Measurements from ENCODE around the gene TRIM8.

TRIM8 gene

DNA sequence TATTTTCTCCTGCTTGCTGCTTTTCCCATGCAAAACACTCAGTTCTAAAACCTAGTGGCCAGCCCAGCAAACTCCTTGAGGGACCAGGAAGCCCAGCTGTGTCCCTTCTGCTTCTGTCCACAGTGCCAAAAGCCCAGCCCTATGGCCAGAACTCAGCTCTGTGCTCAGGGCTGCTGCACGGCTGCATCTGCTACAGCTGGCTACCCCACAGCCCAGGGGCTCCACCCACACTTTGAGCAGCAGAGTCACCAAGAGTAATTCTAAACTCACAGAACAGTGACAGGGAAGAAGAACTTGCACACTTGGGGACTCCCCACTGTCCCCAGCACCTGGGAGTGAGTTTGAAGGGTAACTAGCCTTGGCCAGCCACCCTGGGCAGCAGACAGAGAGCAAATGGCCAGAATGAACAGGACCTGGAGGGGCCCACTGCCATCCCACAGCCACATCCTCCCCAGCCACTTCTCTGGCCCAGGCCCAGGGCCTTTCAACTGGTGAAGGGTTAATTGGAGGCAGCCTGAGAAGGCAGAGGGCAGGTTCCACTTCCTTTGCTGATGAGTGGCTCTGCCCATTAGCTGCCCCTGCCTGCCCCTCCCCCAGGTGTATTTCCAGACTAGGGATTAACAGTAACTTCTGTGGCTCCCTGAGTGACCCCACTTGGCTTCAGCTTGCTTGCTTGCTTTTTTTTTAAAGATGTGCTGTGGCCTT lies 28.1 kb upstream of the TRIM8 start:
- no peak overlapping the region for H3K9ac ChIP-seq (ENCODE audit: low read length)
- no peaks in the 10 kb centered on the region for H4K20me1 ChIP-seq (ENCODE audit: insufficient read depth, low read length)
- no peak overlapping the region for H3K4me2 ChIP-seq (ENCODE audit: low read length)
- H3K27me3 ChIP-seq (ENCODE audit: insufficient read depth, low read length): no peaks in the 10 kb centered on the region
- no peaks in the 10 kb centered on the region for H3K4me1 ChIP-seq (ENCODE audit: insufficient read depth, low read length, severe bottlenecking)
- no peaks in the 10 kb centered on the region for H3K9me2 ChIP-seq (ENCODE audit: low read depth, low read length)
- no peak overlapping the region for H3K4me3 ChIP-seq (ENCODE audit: low read depth, low read length, poor library complexity, severe bottlenecking)
- TF ChIP-seq EZH2 (IDR thresholded peaks at IDR 0.05; ENCODE audit: borderline replicate concordance, low read length): no peak
- TF ChIP-seq, protein P1, sequence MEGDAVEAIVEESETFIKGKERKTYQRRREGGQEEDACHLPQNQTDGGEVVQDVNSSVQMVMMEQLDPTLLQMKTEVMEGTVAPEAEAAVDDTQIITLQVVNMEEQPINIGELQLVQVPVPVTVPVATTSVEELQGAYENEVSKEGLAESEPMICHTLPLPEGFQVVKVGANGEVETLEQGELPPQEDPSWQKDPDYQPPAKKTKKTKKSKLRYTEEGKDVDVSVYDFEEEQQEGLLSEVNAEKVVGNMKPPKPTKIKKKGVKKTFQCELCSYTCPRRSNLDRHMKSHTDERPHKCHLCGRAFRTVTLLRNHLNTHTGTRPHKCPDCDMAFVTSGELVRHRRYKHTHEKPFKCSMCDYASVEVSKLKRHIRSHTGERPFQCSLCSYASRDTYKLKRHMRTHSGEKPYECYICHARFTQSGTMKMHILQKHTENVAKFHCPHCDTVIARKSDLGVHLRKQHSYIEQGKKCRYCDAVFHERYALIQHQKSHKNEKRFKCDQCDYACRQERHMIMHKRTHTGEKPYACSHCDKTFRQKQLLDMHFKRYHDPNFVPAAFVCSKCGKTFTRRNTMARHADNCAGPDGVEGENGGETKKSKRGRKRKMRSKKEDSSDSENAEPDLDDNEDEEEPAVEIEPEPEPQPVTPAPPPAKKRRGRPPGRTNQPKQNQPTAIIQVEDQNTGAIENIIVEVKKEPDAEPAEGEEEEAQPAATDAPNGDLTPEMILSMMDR (IDR thresholded peaks at IDR 0.05; ENCODE audit: low read length): no peak
- H3K9me3 ChIP-seq (ENCODE audit: low read length): no peaks in the 10 kb centered on the region
- no peak overlapping the region for H3K27ac ChIP-seq (ENCODE audit: low read depth, low read length, poor library complexity, severe bottlenecking)
- H3K79me2 ChIP-seq (ENCODE audit: insufficient read depth, low read length): no peaks in the 10 kb centered on the region
- no peaks in the 10 kb centered on the region for H3K36me3 ChIP-seq (ENCODE audit: insufficient read depth, low read length)
- H2AFZ ChIP-seq (ENCODE audit: low read length): no peak overlapping the region
- no peaks in the 10 kb centered on the region for H3F3A ChIP-seq (ENCODE audit: insufficient read depth, low read length)

DNA sequence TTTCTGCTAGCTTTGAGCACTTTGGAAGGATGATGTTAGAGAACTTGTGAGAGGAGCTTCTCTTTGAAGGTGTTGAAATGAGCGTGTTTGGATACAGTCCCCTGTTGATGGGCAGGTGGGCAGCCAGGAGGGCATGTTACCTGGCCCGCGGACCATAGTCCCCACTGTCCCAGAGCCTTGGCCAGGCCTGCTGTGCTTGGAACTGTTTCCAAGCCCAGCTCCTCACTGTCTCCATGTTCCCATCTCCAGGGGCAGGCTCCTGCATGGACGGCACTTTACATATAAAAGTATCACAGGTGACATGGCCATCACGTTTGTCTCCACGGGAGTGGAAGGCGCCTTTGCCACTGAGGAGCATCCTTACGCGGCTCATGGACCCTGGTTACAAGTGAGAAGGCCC lies 27.2 kb upstream of the TRIM8 start:
- Histone ChIP-seq H3K36me3 (ENCODE audit: insufficient read depth, low read length) (no peaks in the 10 kb centered on the region), H3K27me3 (ENCODE audit: insufficient read depth, low read length) (no peaks in the 10 kb centered on the region), H3K79me2 (ENCODE audit: insufficient read depth, low read length) (no peaks in the 10 kb centered on the region), H3K4me2 (ENCODE audit: low read length) (no peak overlapping the region), H3F3A (ENCODE audit: insufficient read depth, low read length) (no peaks in the 10 kb centered on the region), H3K9ac (ENCODE audit: low read length) (no peak overlapping the region), H3K9me3 (ENCODE audit: low read length) (no peaks in the 10 kb centered on the region), H4K20me1 (ENCODE audit: insufficient read depth, low read length) (no peaks in the 10 kb centered on the region), H3K4me1 (ENCODE audit: insufficient read depth, low read length, severe bottlenecking) (no peaks in the 10 kb centered on the region), H2AFZ (ENCODE audit: low read length) (no peak overlapping the region), H3K9me2 (ENCODE audit: low read depth, low read length) (no peaks in the 10 kb centered on the region), H3K4me3 (ENCODE audit: low read depth, low read length, poor library complexity, severe bottlenecking) (no peak overlapping the region), H3K27ac (ENCODE audit: low read depth, low read length, poor library complexity, severe bottlenecking) (no peak overlapping the region)
- TF ChIP-seq, protein P1 (IDR thresholded peaks at IDR 0.05; ENCODE audit: low read length): no peak
- no peak for TF ChIP-seq EZH2 (IDR thresholded peaks at IDR 0.05; ENCODE audit: borderline replicate concordance, low read length)

DNA sequence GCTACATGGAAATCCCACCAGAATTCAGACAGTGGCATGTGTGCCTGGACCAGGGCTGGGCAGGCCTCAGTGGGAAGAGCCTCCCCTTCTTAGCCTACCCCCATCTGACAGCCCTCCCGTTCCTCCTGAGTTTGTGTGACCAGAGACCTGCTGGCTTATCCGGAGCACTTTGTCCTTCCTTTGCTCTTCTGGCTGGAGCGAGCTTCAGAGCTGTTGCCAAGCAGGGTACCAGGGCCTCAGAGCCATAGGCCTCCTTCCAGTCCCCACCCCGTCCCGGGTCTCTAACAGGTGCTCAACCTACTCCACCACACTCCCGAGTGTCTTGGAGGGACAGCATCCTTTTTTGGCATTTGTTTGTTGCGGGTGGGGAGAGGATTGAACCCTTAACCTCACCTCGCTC lies 26.5 kb upstream of the TRIM8 start:
- no peaks in the 10 kb centered on the region for H3F3A ChIP-seq (ENCODE audit: insufficient read depth, low read length)
- no peaks in the 10 kb centered on the region for H3K9me2 ChIP-seq (ENCODE audit: low read depth, low read length)
- no peak overlapping the region for H3K4me2 ChIP-seq (ENCODE audit: low read length)
- no peaks in the 10 kb centered on the region for H3K36me3 ChIP-seq (ENCODE audit: insufficient read depth, low read length)
- no peaks in the 10 kb centered on the region for H3K27me3 ChIP-seq (ENCODE audit: insufficient read depth, low read length)
- no peaks in the 10 kb centered on the region for H3K9me3 ChIP-seq (ENCODE audit: low read length)
- H3K4me1 ChIP-seq (ENCODE audit: insufficient read depth, low read length, severe bottlenecking): no peaks in the 10 kb centered on the region
- H3K79me2 ChIP-seq (ENCODE audit: insufficient read depth, low read length): no peaks in the 10 kb centered on the region
- no peak for TF ChIP-seq EZH2 (IDR thresholded peaks at IDR 0.05; ENCODE audit: borderline replicate concordance, low read length)
- TF ChIP-seq, protein P1 (IDR thresholded peaks at IDR 0.05; ENCODE audit: low read length): no peak
- no peak overlapping the region for H3K27ac ChIP-seq (ENCODE audit: low read depth, low read length, poor library complexity, severe bottlenecking)
- no peaks in the 10 kb centered on the region for H4K20me1 ChIP-seq (ENCODE audit: insufficient read depth, low read length)
- H3K9ac ChIP-seq (ENCODE audit: low read length): no peak overlapping the region
- no peak overlapping the region for H3K4me3 ChIP-seq (ENCODE audit: low read depth, low read length, poor library complexity, severe bottlenecking)
- H2AFZ ChIP-seq (ENCODE audit: low read length): no peak overlapping the region
